Hematopoietic multipotent progenitor cell treated with erythropoietin and hydrocortisone succinate and interleukin-3 and kit ligand, for 15 days (in vitro differentiated cells): ENCODE measurements around the gene TTYH3.
"Not testable (repeated sequence)": the region's sequence is repeated elsewhere in the genome, so short reads cannot be mapped to it uniquely, and the experiment has no call there.

Source experiments
- DNase-seq: peaks from one replicate; pipeline ENCODE4 v3.0.0-alpha.2; 2015; ENCODE audit warnings: low spot score

The TTYH3 gene

DNA sequence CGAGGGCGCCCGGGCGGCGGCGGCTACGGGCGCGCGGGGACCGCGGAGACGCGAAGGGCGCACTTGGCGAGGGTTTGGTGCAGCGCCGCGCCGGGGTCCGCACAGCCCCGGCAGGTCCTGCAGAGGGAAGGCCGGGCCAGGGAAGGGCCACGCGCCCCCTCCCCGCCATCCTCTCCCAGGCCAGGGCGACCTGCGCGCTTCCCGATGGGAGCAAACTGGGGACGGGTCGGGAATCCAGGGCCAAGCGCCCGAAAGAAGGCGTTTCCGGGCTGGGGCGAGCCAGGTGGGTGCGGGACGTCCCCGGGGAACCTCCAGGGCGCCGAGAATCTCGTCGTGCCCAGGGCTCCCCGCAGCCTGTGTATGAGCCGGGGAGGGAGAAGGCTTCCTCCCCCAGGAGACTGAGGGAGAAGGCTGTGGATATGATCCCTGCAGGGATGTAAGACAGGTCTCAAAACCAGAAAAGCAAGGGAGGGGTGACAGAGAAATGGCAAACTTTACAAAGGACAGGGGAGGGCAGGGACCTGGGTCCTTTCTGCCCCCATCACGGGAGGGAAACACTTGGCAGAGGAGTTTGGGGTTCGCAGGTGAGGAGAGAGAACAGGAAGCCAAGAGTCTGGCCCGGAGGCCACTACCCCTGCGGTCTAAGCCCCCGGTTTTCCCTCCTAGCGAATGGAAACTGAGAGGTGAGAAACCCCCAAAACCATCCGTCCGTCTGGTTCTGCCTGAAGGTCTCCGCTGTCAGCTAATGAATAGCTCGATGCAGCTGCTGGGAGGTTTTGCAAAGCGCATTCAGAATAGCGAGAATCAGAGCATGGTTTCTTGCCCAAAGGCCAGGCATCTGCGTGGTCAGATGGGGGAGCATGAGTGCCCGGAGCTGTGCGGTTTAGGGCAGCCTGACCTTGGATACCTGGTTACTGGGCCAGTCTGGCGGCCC is 56.9 kb downstream of the TTYH3 start:
- no peak for DNase-seq

DNA sequence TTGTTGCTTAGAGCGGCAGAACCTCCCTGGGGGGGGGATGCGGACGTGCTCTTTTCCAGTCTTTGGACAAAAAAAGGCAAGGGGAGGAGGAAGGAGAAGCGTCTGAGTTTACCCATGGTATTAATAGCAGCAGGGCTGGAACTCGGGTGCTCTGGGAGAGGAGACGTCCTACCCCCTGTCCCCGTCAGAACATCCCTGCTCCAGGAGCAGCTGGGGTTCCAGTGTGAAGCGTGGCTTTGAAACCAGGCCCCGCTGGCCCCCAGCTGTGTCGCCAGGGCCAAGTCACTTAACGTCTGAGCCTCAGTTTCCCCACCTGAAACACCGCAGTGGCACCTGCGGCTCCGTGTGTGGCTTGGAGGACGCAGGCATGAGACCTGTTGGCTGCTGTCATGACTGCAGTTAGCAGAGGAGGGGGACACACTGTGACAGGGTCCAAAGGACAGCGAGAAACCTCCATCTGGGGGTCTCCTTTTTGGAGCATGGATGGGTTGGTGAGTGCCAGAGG is 57.6 kb downstream of the TTYH3 start:
- DNase-seq: no peak

DNA sequence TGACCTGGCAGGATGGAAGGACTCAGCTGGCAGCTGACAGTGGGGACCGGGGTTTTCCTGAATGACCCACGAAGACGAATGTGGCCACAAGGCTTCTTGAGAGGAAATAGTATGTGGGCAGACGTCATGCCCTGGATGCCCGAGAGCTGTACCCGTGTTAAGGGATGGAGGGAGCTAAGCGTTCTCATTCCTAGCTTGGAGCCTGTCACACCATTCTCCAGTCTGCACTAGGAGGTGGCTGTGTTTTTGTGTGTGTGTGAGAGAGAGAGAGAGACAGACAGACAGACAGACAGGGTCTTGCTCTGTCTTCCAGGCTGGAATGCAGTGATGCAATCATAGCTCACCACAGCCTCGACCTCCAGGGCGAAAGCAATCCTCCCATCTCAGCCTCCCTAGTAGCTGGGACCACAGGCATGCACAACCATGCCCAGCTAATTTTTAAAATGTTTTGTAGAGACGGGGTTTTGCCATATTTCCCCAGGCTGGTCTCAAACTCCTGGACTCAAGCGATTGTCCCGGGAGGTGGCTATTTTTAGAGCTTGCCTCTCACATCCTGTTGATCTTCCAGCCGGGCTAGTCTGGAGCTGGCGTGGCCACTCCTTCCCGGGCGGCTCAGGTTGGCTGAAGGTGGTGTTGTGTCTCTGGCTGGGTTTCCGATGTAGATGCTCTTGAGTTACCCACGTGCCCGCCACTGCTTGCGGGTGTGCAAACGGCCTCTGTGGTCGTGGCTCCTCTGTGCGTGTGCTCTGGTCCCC is 58.3 kb downstream of the TTYH3 start:
- no peak for DNase-seq

DNA sequence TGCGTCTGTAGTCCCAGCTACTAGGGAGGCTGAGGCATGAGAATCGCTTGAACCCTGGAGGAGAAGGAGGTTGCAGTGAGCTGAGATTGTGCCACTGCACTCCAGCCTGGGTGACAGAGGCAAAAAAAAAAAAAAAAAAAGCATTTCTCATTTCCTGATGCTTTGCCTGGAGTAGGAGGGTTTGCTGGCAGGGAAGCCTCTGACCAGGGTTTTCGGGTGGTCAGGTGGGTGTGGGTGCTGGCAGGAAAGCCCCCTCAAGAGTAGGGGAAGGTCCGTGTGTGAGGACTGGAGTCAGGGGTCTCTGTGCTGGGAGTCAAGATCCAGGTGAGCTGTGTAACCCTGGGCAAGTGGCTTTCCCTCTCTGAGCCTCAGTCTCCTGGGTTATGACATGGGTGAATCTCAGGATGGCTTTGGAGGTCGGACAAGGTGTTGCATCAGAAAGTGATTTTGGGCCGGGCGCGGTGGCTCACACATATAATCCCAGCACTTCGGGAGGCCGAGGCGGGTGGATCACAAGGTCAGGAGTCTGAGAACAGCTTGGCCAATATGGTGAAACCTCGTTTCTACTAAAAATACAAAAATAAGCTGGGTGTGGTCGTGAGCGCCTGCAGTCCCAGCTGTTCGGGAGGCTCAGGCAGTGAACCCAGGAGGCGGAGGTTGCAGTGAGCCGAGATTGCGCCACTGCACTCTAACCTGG is 59.4 kb downstream of the TTYH3 start:
- no peak for DNase-seq

DNA sequence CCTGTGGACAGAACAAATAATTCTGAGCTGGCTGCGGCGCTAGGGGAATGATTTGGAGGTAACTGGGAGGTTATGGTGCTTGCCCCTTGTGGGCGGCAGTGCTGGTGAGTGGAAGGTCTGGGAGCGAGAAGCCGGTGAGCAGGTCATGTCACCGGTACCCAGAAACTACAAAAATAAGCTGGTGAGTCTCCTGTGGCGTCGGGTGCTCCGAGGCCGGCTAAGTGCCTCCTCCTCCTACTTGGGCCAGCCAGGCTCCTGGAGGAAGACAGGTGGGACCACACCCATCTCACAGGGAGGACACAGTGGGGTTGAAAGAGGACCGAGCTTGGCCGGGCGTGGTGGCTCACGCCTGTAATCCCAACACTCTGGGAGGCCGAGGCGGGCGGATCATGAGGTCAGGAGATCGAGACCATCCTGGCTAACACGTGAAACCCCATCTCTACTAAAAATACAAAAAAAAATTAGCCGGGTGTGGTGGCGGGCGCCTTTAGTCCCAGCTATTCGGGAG is 60.2 kb downstream of the TTYH3 start:
- not testable (repeated sequence) for DNase-seq

DNA sequence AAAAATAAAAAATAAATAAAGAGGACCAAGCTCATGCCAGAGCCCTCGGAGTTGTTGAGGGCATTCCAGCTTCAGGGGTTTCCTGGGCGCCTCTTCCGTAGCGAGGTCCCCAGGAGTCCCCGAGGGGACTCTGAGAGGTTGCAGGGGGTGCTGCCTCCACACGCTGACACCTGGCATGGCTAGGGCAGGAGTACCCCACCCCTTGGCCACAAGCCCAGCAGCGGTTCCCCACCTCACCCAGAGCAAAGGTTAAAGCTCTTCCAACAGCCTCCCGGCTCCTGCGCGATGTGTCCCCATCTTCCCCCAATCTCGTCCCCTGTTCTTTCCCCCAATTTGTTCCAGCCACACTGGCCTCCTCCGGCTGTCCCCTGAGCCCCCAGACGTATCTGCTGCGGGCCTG is 60.8 kb downstream of the TTYH3 start:
- DNase-seq: no peak

DNA sequence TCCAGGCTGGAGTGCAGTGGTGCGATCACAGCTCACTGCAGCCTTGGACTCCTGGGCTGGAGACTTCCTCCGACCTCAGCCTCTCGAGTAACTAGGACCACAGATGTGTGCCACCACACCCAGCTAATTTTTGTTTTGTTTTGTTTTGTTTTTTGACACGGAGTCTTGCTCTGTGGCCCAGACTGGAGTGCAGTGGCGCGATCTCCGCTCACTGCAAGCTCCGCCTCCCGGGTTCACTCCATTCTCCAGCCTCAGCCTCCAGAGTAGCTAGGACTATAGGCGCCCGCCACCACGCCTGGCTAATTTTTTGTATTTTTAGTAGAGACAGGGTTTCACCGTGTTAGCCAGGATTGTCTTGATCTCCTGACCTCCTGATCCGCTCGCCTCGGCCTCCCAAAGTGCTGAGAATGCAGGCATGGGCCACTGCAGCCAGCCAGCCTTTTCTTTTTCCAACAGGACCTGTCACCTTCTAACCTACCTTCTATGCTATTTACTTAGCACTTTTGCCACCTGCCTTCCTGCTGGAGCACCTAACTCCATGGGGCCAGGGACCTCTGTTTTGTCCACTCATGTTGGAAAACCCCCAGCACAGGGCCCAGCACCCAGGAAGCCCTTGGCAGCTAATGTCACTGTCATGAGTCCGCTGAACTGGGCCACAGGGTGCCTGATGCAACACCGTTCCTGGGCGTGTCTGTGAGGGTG is 61.8 kb downstream of the TTYH3 start:
- not testable (repeated sequence) for DNase-seq

DNA sequence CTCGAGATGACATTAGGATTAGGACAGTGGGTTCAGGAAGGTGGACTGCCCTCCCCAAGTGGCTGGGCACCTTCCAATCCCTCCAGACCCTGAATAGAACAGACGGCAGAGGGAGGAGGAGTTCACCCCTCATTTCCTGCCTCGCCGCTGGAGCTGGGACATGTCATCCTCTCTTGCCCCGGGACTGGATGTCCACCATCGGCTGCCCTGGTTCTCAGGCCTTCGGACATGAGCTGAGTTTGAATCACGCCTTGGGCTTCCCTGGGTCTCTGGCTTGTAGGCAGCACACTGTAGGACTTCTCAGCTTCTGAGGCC is 62.3 kb downstream of the TTYH3 start:
- not testable (repeated sequence) for DNase-seq

DNA sequence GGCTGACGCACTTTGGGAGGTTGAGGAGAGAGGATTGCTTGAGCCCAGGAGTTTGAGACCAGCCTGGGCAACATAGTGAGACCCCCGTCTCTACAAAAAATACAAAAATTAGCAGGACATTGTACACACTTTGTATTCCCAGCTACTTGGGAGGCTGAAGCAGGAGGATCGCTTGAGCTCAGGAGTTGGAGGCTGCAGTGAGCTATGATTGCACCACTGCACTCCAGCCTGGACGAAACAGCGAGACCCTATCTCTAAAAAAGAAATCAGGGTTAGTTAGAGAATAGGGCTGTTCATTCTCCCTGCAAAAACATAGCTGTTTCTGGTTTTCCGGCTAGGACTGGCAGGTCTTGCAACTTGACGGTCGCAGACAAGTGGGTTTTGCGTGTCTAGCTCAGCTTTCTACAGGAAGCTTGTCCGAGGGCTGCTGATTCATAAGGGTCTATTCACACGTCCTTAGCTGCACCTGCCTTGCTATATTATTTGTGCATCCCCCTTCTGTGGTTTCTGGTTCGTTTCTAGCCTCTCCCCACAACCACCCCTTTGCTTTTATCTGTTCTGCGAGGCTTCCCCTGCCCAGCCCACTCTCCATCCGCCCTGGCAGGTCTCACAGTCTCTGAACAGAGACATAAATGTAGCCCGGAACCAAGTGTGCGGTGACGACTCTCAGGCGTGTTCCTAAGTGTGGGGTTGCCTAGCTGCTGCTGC is 66.9 kb downstream of the TTYH3 start:
- DNase-seq: no peak

DNA sequence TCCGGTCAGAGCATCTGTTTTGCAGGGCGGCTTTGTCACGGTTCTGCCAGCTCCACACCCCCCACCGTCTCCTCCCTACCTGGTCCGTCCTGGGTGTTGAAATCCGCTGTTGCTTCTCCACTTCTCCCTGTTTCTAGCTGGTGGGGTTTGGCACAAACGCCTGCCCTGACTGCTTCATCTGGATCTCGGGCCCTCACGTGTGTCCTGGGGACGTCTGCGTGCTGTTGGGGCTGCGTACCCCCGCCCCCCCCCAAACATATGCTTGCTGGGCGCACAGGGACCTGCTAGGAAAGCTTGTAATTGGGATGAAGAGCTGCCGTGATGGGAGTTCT is 67.5 kb downstream of the TTYH3 start:
- no peak for DNase-seq

DNA sequence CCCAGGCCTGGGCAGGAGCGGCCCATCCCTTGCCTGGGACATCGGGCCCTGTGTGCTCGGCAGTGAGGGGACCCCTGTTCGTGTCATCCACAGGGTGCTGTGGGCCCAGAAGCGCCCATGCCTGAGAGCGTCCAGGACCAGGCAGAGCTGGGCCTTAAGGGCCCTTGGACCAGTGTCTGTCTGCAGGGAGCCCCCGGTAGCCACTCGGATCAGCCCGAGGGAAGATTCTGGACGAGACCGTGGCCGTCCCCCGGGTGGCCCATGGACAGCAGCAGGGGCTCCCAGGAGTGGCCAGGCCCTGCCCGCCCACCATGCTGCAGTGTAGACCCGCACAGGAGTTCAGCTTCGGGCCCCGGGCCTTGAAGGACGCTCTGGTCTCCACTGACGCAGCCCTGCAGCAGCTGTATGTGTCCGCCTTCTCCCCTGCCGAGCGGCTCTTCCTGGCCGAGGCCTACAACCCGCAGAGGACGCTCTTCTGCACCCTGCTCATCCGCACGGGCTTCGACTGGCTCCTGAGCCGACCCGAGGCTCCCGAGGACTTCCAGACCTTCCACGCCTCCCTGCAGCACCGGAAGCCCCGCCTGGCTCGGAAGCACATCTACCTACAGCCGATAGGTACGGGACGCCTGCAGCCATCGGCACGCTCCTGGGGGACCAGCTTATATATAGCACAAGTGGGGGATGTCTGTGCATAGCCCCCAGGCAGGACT is 68.5 kb downstream of the TTYH3 start:
- no peak for DNase-seq

DNA sequence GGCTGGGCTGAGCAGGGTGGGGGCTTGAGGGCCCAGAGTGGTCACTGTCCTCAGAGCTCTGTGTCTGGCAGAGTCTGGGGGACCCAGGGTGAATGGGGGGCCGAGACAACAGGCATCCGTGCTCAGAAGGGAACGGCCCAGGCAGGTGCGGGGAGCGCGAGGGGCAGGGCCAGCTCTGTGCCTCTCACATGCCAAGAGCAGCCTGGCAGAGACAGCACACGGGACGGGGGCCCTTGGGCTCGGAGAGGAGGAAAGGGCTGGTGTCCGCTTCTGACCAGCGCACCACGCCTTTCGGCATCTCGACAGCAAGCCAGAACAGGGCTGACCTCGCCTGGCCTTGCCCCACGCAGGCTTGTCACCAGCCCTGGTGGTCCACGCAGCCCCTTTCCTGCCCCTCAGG is 69.6 kb downstream of the TTYH3 start:
- DNase-seq: no peak

DNA sequence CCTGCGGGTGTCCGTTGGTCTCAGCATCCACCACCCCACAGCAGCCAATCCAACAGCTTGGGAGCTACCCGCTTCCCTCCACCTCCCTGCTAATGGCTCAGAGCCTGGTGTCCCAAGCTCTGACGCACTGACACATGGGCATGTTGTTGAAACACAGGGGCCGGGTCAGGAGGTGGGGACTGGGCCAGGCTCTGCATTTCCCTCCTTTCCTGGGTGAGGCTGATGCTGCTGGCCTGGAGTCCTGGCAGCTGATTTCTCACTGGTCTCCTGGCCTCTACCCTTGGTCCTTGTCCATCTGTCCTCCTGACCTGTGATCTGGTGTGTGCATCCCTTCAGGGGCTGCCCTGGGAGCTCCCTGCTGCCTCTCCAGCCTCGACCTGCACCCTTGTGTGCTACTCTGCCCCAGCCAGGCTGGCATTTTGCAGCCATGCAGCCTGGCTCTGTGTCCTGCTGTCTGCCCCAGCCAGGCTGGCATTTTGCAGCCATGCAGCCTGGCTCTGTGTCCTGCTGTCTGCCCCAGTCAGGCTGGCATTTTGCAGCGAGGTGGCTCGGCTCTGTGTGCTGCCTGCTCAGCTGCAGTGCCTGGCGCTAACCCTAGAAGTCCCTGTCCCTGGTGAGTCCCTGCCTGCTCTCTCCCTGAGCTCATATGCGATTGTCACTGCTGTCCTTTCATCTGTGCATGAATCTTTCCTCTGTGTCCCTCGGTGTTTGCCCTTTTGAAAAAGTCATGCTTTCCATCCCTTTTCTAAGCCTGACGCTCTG is 70.2 kb downstream of the TTYH3 start:
- DNase-seq: no peak

DNA sequence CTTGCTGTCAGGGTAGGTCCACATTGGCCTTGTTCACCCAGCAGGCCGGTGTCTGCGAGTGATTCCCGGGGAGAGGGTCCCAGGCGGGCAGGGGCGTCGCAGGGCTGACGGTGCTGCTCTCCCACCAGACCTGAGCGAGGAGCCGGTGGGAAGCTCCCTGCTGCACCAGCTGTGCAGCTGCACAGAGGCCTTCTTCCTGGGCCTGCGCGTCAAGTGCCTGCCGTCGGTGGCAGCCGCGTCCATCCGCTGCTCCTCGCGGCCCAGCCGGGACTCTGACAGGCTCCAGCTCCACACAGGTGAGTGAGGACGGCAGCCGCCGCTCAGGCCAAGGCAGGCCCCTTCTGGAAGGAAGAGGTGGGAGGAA is 70.8 kb downstream of the TTYH3 start:
- DNase-seq: no peak

DNA sequence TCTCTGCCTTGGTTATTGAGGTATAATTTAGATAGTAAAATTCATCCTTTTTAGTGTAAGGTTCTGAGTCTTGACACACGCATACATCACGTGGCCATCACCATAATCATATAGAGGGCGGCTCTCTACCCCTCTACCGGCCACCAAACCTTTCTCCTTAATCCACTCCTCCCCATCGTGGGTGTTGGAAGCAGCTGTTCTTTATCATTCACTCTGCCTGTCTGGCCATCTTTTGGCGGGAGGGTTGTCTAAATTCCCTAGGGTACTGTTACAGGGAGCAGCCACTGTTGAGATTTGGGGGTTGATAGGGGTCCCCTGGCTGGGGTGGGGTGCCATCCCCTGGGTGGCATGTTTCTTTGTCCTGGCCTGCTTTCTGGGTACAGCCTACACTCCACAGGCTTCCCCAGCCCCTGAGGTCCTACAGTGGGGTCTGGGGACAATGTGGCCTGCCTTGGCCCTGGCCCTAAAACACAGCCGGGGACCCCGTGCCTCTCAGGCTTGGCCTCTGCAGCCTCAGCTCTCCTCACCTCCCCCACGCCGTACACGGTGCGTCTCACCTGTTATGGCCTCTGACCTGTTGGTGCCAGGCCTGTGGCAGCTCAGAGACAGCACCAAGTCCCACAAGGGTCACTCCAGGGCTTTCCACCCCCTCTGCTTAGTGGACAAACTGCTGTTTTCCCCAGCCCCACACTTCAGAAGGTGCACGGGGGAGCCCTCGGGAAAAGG is 73.7 kb downstream of the TTYH3 start:
- no peak for DNase-seq

DNA sequence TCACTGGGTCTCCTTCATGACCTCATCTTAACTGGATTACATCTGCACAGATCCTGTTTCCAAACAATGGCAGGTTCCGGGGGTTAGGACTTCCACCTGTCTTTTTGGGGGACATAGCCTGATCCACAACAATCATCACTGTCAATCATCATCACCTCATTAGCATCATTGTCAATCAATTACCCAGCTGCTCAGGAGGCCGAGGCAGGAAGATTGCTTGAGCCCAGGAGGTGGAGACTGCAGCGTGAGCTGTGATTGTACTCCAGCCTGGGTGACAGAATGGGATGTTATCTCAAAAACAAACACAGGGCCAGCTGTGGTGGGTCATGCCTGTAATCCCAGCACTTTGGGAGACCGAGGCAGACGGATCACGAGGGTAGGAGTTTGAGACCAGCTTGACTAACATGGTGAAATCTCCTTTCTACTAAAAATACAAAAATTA is 74.9 kb downstream of the TTYH3 start:
- no peak for DNase-seq

DNA sequence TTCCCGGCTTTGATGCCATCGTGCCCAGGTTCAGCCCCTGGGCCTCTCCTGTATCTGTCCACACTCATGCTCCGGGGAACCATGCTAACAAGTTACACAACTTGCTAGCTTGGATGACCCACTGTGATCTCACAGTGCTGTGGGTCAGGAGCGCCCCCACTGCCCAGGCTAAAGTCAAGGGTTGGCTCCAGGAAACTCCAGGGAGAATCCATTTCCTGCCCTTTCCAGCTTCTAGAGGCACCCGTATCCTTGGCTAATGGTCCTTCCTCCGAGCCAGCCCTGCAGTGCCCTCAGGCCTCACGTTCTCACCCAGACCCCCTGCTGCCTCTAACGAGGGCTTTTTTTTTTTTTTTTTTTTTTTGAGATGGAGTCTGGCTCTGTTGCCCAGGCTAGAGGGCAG is 75.7 kb downstream of the TTYH3 start:
- no peak for DNase-seq

DNA sequence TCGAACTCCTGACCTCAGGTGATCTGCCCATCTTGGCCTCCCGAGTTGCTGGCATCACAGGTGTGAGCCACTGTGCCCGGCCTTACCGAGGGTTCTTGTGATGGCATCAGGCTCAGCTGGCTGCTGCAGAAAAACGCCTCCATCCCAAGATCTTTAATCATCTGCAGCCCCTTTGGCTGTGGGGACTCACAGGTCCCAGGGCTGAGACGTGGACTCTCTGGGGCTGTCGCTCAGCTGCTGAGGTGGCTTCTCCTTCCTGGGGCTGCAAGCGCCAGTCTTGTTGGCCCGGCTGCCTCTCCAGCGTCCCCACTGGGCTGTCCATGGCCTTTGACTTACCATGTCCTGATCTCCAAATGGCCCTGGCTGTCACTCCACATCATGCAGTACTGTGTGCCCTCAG is 76.3 kb downstream of the TTYH3 start:
- DNase-seq: no peak
